GM18526 (cell line): ENCODE measurements around the gene CLPTM1L.

Experiments
- POLR2A ChIP-seq: IDR thresholded peaks from 3 replicates; pipeline ENCODE4 v1.6.1; 2011; ENCODE audit not compliant: insufficient read length; ENCODE audit errors: extremely low read depth

Gene CLPTM1L

GRCh38 chr5:1298723-1299510 lies 46.0 kb downstream of the CLPTM1L start:
- no peak for TF ChIP-seq POLR2A

- TF ChIP-seq POLR2A = no peak
These were observed 46.8 kb downstream of the CLPTM1L start for GRCh38 chr5:1298067-1298551.

GRCh38 chr5:1297243-1297642 lies 47.7 kb downstream of the CLPTM1L start:
- TF ChIP-seq POLR2A = no peak

GRCh38 chr5:1295650-1296037 lies 49.3 kb downstream of the CLPTM1L start:
- no peak for TF ChIP-seq POLR2A

- no peak for TF ChIP-seq POLR2A
These were observed 49.9 kb downstream of the CLPTM1L start, which contains the start of gene TERT for GRCh38 chr5:1294835-1295649. TSS of gene TERT (minus strand) at chr5:1295068. CDS start at chr5:1294989, 79 bp downstream.

GRCh38 chr5:1294206-1294834 lies 50.6 kb downstream of the CLPTM1L start:
- TF ChIP-seq POLR2A = no peak

- TF ChIP-seq POLR2A = no peak
These were observed 51.3 kb downstream of the CLPTM1L start for GRCh38 chr5:1293416-1294205.

GRCh38 chr5:1292846-1293415 lies 52.0 kb downstream of the CLPTM1L start:
- no peak for TF ChIP-seq POLR2A

GRCh38 chr5:1292139-1292538 lies 52.8 kb downstream of the CLPTM1L start:
- no peak for TF ChIP-seq POLR2A

- TF ChIP-seq POLR2A = no peak
These were observed 53.3 kb downstream of the CLPTM1L start for GRCh38 chr5:1291611-1292080.

- TF ChIP-seq POLR2A = no peak
These were observed 56.2 kb downstream of the CLPTM1L start for GRCh38 chr5:1288439-1289335.

GRCh38 chr5:1285883-1286291 lies 59.0 kb downstream of the CLPTM1L start:
- no peak for TF ChIP-seq POLR2A

- TF ChIP-seq POLR2A = no peak
These were observed 59.8 kb downstream of the CLPTM1L start for GRCh38 chr5:1285141-1285540.

- TF ChIP-seq POLR2A = no peak
These were observed 62.5 kb downstream of the CLPTM1L start for GRCh38 chr5:1282131-1282992.
